Esophagus squamous epithelium (tissue), 4 donors: ENCODE data around the gene ZNF488.

ENCODE experiments used
- POLR2A ChIP-seq, 4 donors: fragments of 450-650 bp; IDR thresholded peaks; one replicate each; pipeline ENCODE4 v1.6.1; 2017; ENCODE audit warnings: antibody characterized with exemption in 4 of 4, mild to moderate bottlenecking in 4 of 4, moderate library complexity in 3 of 4
- TF ChIP-seq, protein P1 (sequence below), 6 experiments: fragments of 450-650 bp in 4 of 6; fragments of 200-600 bp in 2 of 6; sonication (generic) in 2 of 6; IDR thresholded peaks; one replicate each; pipeline ENCODE4 v1.5.1; 2016 to 2019; ENCODE audit warnings: antibody characterized with exemption in 6 of 6, mild to moderate bottlenecking in 4 of 6, moderate library complexity in 4 of 6

DNA sequence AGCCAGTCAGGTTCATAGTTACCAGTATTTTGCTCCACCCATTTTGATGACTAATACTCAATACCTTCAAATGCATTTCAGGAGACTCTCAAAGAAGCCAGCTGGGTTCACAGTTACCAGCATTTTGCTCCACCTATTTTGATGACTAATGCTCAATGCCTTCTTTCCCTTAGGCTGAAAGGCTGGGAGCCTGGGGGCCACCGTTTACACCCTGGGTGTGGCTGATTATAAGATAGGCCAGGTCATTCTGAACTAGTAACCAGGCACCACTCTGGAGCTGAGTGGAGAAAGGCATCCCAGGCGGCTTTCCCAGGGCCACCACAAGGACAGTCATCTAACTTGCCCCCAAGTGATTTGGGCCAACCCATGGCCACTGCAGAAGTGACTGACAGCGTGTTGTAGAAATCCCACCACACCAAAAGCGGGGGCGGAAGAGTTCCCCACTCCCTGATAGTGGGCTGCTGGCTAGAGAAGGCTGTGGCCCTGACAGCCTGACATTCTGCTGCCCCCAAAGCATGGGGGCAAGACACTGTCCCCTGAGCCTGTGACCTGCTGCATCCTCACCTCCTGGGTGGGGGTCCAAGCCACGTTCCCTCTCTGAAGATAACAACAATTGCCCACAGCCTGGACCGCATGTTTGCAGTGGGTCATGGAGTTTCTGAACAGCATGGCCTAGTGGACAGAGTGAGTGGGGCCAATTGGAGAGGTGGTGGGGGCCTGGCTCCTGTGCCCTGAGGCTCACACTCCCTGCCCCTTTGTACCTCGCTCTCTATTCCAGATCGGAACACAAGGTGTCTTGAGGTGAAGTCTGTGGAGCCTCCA lies 23.0 kb upstream of the ZNF488 start:
- no peak for TF ChIP-seq POLR2A (IDR thresholded peaks at IDR 0.05)
- TF ChIP-seq, protein P1, sequence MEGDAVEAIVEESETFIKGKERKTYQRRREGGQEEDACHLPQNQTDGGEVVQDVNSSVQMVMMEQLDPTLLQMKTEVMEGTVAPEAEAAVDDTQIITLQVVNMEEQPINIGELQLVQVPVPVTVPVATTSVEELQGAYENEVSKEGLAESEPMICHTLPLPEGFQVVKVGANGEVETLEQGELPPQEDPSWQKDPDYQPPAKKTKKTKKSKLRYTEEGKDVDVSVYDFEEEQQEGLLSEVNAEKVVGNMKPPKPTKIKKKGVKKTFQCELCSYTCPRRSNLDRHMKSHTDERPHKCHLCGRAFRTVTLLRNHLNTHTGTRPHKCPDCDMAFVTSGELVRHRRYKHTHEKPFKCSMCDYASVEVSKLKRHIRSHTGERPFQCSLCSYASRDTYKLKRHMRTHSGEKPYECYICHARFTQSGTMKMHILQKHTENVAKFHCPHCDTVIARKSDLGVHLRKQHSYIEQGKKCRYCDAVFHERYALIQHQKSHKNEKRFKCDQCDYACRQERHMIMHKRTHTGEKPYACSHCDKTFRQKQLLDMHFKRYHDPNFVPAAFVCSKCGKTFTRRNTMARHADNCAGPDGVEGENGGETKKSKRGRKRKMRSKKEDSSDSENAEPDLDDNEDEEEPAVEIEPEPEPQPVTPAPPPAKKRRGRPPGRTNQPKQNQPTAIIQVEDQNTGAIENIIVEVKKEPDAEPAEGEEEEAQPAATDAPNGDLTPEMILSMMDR (IDR thresholded peaks at IDR 0.05): no peak
